ENCODE data around the gene GPR132.

- no peak for TF ChIP-seq POLR2AphosphoS5 (IDR thresholded peaks at IDR 0.05; ENCODE audit: low read depth, low read length)
- no peak for TF ChIP-seq POLR2A (IDR thresholded peaks at IDR 0.05; ENCODE audit: low read depth, low read length)
- TF ChIP-seq TAF1 (IDR thresholded peaks at IDR 0.05; ENCODE audit: low read depth, low read length): no peak
- no peak for TF ChIP-seq POU2F2 (IDR thresholded peaks at IDR 0.05; ENCODE audit: low read depth, low read length)
- TF ChIP-seq SPI1 (IDR thresholded peaks at IDR 0.05; ENCODE audit: low read depth, low read length): no peak
Measured at GRCh38 chr14:105005329-105005928, 59.8 kb downstream of the GPR132 start.

Measured in GM12891 (cell line).